SK-N-SH (cell line): Measurements from ENCODE around the gene GPR158. TPM values are rescaled to one million over a fixed set of nuclear protein-coding genes. Genes with fewer than 3 reads are reported as not detected.

Experiments
- CTCF ChIA-PET: fragments of 300-600, 350-600 bp; formaldehyde crosslinking; extraction: SDS; loops from one replicate; lab custom pipeline; 2021; lab: Yijun Ruan, JAX
- POLR2A ChIA-PET: fragments of 350-600 bp; sonication (Branson Sonifier 250); formaldehyde crosslinking; extraction: SDS; loops from one replicate; lab custom pipeline; 2020; ENCODE audit warnings: antibody characterized with exemption, inconsistent platforms; lab: Yijun Ruan, JAX
- DNase-seq: peaks from one replicate; pipeline ENCODE4 v3.0.0; 2012
- H2AFZ ChIP-seq: fragments of 200-600 bp; sonication (generic); 2 replicates; pipeline ENCODE4 v1.8.1; 2016; ENCODE audit warnings: antibody characterized with exemption, mild to moderate bottlenecking, low read depth
- H3F3A ChIP-seq: fragments of 200-600 bp; sonication (generic); replicated peaks from 2 replicates; pipeline ENCODE3; 2016; ENCODE audit warnings: antibody characterized with exemption, mild to moderate bottlenecking; ENCODE audit not compliant: insufficient read depth
- H3K27ac ChIP-seq, 2 experiments: fragments of 200-500 bp in 1 of 2; fragments of 200-600 bp in 1 of 2; sonication (Bioruptor generic) in 1 of 2; sonication (generic), shearing (Covaris generic) in 1 of 2; 2 replicates each; pipeline versions ENCODE4 v1.5.1 to v1.6.1; 2014 to 2016; ENCODE audit warnings: low read depth in 2 of 2, inconsistent platforms in 1 of 2, low read length in 1 of 2, mild to moderate bottlenecking in 1 of 2, mixed read lengths in 1 of 2
- H3K27me3 ChIP-seq: fragments of 200-600 bp; sonication (generic), shearing (Covaris generic); 2 replicates; pipeline ENCODE4 v1.6.1; 2016; ENCODE audit warnings: mixed run types; ENCODE audit not compliant: insufficient read depth
- H3K36me3 ChIP-seq, 2 experiments: fragments of 200-500 bp in 1 of 2; fragments of 200-600 bp in 1 of 2; sonication (Bioruptor generic) in 1 of 2; sonication (generic) in 1 of 2; replicated peaks in 1 of 2; 2 replicates each; pipeline versions ENCODE3 to v1.5.1; 2014 to 2016; ENCODE audit warnings: low read length in 1 of 2, mild to moderate bottlenecking in 1 of 2; ENCODE audit not compliant: insufficient read depth in 2 of 2, control insufficient read depth in 1 of 2
- H3K4me1 ChIP-seq, 2 experiments: fragments of 200-500 bp in 1 of 2; fragments of 200-600 bp in 1 of 2; sonication (Bioruptor generic) in 1 of 2; sonication (generic), shearing (Covaris generic) in 1 of 2; 2 replicates each; pipeline versions ENCODE4 v1.5.1 to v1.6.1; 2014 to 2016; ENCODE audit warnings: low read depth in 1 of 2, low read length in 1 of 2, mixed run types in 1 of 2; ENCODE audit not compliant: insufficient read depth in 2 of 2, control insufficient read depth in 1 of 2
- H3K4me2 ChIP-seq: fragments of 200-600 bp; sonication (generic), shearing (Covaris generic); 2 replicates; pipeline ENCODE4 v1.6.1; 2017; ENCODE audit warnings: mixed run types
- H3K4me3 ChIP-seq, 2 experiments: fragments of 200-500 bp in 1 of 2; fragments of 200-600 bp in 1 of 2; sonication (Bioruptor generic) in 1 of 2; sonication (generic), shearing (Covaris generic) in 1 of 2; 2 replicates each; pipeline versions ENCODE4 v1.5.1 to v1.8.1; 2014 to 2016; ENCODE audit warnings: low read depth in 2 of 2, inconsistent platforms in 1 of 2, low read length in 1 of 2, mild to moderate bottlenecking in 1 of 2, mixed read lengths in 1 of 2, moderate library complexity in 1 of 2
- H3K79me2 ChIP-seq: fragments of 200-600 bp; sonication (generic); 2 replicates; pipeline ENCODE4 v1.8.1; 2017; ENCODE audit warnings: mild to moderate bottlenecking; ENCODE audit not compliant: insufficient read depth
- H3K9ac ChIP-seq: fragments of 200-600 bp; sonication (generic); 2 replicates; pipeline ENCODE4 v1.6.1; 2017; ENCODE audit warnings: mixed run types
- H3K9me2 ChIP-seq: fragments of 200-600 bp; sonication (generic); 2 replicates; pipeline ENCODE4 v1.6.1; 2017; ENCODE audit warnings: mixed run types
- H3K9me3 ChIP-seq: fragments of 200-600 bp; sonication (generic); 2 replicates; pipeline ENCODE4 v1.6.1; 2017; ENCODE audit warnings: mixed run types, mild to moderate bottlenecking, moderate library complexity
- H4K20me1 ChIP-seq: fragments of 200-600 bp; sonication (generic); 2 replicates; pipeline ENCODE4 v1.6.1; 2017; ENCODE audit warnings: mild to moderate bottlenecking, mixed run types; ENCODE audit not compliant: insufficient read depth
- EP300 ChIP-seq, 2 experiments: IDR thresholded peaks; 2 replicates each; pipeline versions ENCODE4 v1.4.0 to v1.6.1; 2012; ENCODE audit warnings: borderline replicate concordance in 1 of 2, low read depth in 1 of 2, low read length in 1 of 2
- FOSL2 ChIP-seq: IDR thresholded peaks from 2 replicates; pipeline ENCODE4 v1.4.0; 2012; ENCODE audit warnings: low read depth, mild to moderate bottlenecking, moderate library complexity, borderline replicate concordance
- FOXJ3 ChIP-seq: sonication (generic); formaldehyde crosslinking; IDR thresholded peaks from 2 replicates; pipeline ENCODE4 v1.5.1; 2020; ENCODE audit warnings: mild to moderate bottlenecking, missing genetic modification reagents
- POLR2AphosphoS5 ChIP-seq: IDR thresholded peaks from 2 replicates; pipeline ENCODE4 v1.6.1; 2012; ENCODE audit warnings: low read depth, low read length
- RCOR1 ChIP-seq: fragments of 150-350 bp; IDR thresholded peaks from 2 replicates; pipeline ENCODE4 v1.6.1; 2017; ENCODE audit warnings: antibody characterized with exemption, low read length
- REST ChIP-seq: IDR thresholded peaks from 2 replicates; pipeline ENCODE4 v1.6.1; 2012; ENCODE audit warnings: mild to moderate bottlenecking, low read depth, low read length, moderate library complexity
- RFX5 ChIP-seq: IDR thresholded peaks from 2 replicates; pipeline ENCODE4 v1.6.1; 2012; ENCODE audit warnings: mild to moderate bottlenecking, improper control_type of control experiment, low read length
- RXRA ChIP-seq: IDR thresholded peaks from 2 replicates; pipeline ENCODE4 v1.4.0; 2012; ENCODE audit warnings: low read depth, mild to moderate bottlenecking, borderline replicate concordance
- SMC3 ChIP-seq: IDR thresholded peaks from 2 replicates; pipeline ENCODE4 v1.6.1; 2012; ENCODE audit warnings: low read depth, low read length, improper control_type of control experiment
- TAF1 ChIP-seq: IDR thresholded peaks from 2 replicates; pipeline ENCODE4 v1.6.1; 2012; ENCODE audit warnings: low read depth, mild to moderate bottlenecking, low read length, moderate library complexity, borderline replicate concordance
- WGBS: methylation state at CpG from one replicate; pipeline ENCODE4 v1.1.6; 2017; ENCODE audit warnings: low lambda C conversion rate; 5-methylcytosine and 5-hydroxymethylcytosine counted together
- polyA plus RNA-seq, 3 experiments: library from polyadenylated mRNA; depleted of rRNA; stranded (reverse); fragments of >200 nt; gene quantifications; 2 replicates each; pipeline ENCODE4 v1.2.3, GENCODE V29; 2012
- TF ChIP-seq, protein P1 (sequence below): fragments of 150-350 bp; IDR thresholded peaks from 2 replicates; pipeline ENCODE4 v1.6.1; 2016; ENCODE audit warnings: mild to moderate bottlenecking, low read depth, low read length
- TF ChIP-seq, protein P2 (sequence below): IDR thresholded peaks from 2 replicates; pipeline ENCODE4; 2012

GPR158 gene
- polyA plus RNA-seq, 1 of the 3 experiments (the other 2 are of a cell fraction), result not detected

GRCh38 chr10:25220156-25220555 is 45.4 kb downstream of the GPR158 start:
- H2AFZ ChIP-seq, result no peak overlapping the region
- no peaks in the 10 kb centered on the region for H3K9me2 ChIP-seq
- ChIA-PET CTCF (no interaction called here), POLR2A (no interaction called here)
- no peaks in the 10 kb centered on the region for H3K36me3 ChIP-seq
- TF ChIP-seq RFX5, result no peak
- TF ChIP-seq, protein P1, sequence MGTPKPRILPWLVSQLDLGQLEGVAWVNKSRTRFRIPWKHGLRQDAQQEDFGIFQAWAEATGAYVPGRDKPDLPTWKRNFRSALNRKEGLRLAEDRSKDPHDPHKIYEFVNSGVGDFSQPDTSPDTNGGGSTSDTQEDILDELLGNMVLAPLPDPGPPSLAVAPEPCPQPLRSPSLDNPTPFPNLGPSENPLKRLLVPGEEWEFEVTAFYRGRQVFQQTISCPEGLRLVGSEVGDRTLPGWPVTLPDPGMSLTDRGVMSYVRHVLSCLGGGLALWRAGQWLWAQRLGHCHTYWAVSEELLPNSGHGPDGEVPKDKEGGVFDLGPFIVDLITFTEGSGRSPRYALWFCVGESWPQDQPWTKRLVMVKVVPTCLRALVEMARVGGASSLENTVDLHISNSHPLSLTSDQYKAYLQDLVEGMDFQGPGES, result no peak
- no peak for TF ChIP-seq TAF1
- no peak for TF ChIP-seq FOSL2
- TF ChIP-seq RXRA, result no peak
- TF ChIP-seq SMC3, result no peak
- TF ChIP-seq, protein P2, sequence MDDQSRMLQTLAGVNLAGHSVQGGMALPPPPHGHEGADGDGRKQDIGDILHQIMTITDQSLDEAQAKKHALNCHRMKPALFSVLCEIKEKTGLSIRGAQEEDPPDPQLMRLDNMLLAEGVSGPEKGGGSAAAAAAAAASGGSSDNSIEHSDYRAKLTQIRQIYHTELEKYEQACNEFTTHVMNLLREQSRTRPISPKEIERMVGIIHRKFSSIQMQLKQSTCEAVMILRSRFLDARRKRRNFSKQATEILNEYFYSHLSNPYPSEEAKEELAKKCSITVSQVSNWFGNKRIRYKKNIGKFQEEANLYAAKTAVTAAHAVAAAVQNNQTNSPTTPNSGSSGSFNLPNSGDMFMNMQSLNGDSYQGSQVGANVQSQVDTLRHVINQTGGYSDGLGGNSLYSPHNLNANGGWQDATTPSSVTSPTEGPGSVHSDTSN, result no peak
- TF ChIP-seq POLR2AphosphoS5, result no peak
- no peak for TF ChIP-seq REST
- TF ChIP-seq FOXJ3 (CRISPR knock-in tag), result no peak
- no peak for TF ChIP-seq RCOR1
- no peak for TF ChIP-seq EP300 (IDR thresholded peaks at IDR 0.05; ENCODE audit: borderline replicate concordance in 1 of 2, low read depth in 1 of 2, low read length in 1 of 2)
- no peaks in the 10 kb centered on the region for H4K20me1 ChIP-seq
- no peaks in the 10 kb centered on the region; the same call in 1 of the 2 replicates for H3K27me3 ChIP-seq
- H3K4me3 ChIP-seq, result no peak overlapping the region
- H3K4me2 ChIP-seq, result no peak overlapping the region
- no peak for DNase-seq
- WGBS, result 9% methylated on average over 1 of the region's 1 CpG
- H3K9me3 ChIP-seq, result no peaks in the 10 kb centered on the region
- no peak overlapping the region for H3K9ac ChIP-seq
- no peaks in the 10 kb centered on the region for H3F3A ChIP-seq
- H3K79me2 ChIP-seq, result no peaks in the 10 kb centered on the region
- no peaks in the 10 kb centered on the region for H3K4me1 ChIP-seq
- H3K27ac ChIP-seq, result no peak overlapping the region
